ENCODE data around the gene CCSER1.

DNA sequence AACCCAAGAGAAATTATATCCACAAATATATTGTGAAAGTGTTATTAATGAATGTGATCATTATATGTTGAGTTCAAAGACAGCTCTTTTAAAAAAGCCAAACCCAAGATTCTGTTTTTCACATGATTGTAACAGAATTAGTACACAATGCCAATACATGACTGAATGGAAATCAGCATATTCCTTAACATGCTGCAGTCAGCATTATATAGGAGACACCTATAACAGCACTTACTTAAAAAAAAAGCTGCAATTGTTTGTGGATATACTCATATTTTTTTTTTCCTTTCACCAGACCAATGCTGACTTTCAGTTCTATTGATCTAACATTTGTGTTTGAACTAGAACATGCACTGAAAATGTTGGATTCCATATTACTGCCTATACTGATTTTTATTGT, 165.2 kb downstream of the CCSER1 start:
- TF ChIP-seq EZH2 (IDR thresholded peaks at IDR 0.05; ENCODE audit: insufficient read depth, poor library complexity, severe bottlenecking): no peak
- TF ChIP-seq EZH2phosphoT487 (IDR thresholded peaks at IDR 0.05; ENCODE audit: insufficient read depth, low read depth): no peak

All from GM23248 (cell line).